Suprapubic skin (tissue), 4 donors: ENCODE measurements around the gene GARS1. TPM values are rescaled to one million over a fixed set of nuclear protein-coding genes. Genes with fewer than 3 reads are reported as not detected.
"Not testable (repeated sequence)": the region's sequence is repeated elsewhere in the genome, so short reads cannot be mapped to it uniquely, and the experiment has no call there.

Experiments
- DNase-seq, 2 donors: peaks; one replicate each; pipeline ENCODE4 v3.0.0-alpha.2; 2019; ENCODE audit warnings: low spot score in 2 of 2
- H3K27ac ChIP-seq: fragments of 200-600 bp; sonication (generic); one replicate; pipeline ENCODE4 v1.5.1; 2019
- H3K27me3 ChIP-seq: fragments of 200-600 bp; sonication (generic); one replicate; pipeline ENCODE4 v1.5.1; 2019
- H3K36me3 ChIP-seq: fragments of 200-600 bp; sonication (generic); one replicate; pipeline ENCODE4 v1.5.1; 2019
- H3K4me1 ChIP-seq: fragments of 200-600 bp; sonication (generic); one replicate; pipeline ENCODE4 v1.5.1; 2019
- H3K4me3 ChIP-seq: fragments of 200-600 bp; sonication (generic); one replicate; pipeline ENCODE4 v1.5.1; 2019; ENCODE audit warnings: mild to moderate bottlenecking
- H3K9me3 ChIP-seq: fragments of 200-600 bp; sonication (generic); one replicate; pipeline ENCODE4 v1.5.1; 2019
- EP300 ChIP-seq: sonication (generic); formaldehyde crosslinking; IDR thresholded peaks from one replicate; pipeline ENCODE4 v1.6.1; 2017; ENCODE audit warnings: antibody characterized with exemption
- POLR2A ChIP-seq, 2 donors: fragments of 450-650 bp; IDR thresholded peaks; one replicate each; pipeline ENCODE4 v1.6.1; 2017; ENCODE audit warnings: antibody characterized with exemption in 2 of 2, mild to moderate bottlenecking in 2 of 2, moderate library complexity in 2 of 2
- POLR2AphosphoS5 ChIP-seq, 3 donors: sonication (generic); formaldehyde crosslinking; IDR thresholded peaks; one replicate each; pipeline ENCODE4 v1.6.1; 2017; ENCODE audit warnings: antibody characterized with exemption in 3 of 3
- WGBS: methylation state at CpG from one replicate; pipeline ENCODE4 v1.1.5; 2018; 5-methylcytosine and 5-hydroxymethylcytosine counted together
- total RNA-seq, 4 donors: library from RNA; depleted of rRNA; stranded (reverse); fragments of >200 nt; gene quantifications; one replicate each; pipeline ENCODE4 v1.1.0, GENCODE V29; 2016
- TF ChIP-seq, protein P1 (sequence below), 2 donors: fragments of 200-600 bp in 1 of 2; fragments of 450-650 bp in 1 of 2; sonication (generic) in 1 of 2; IDR thresholded peaks; one replicate each; pipeline ENCODE4 v1.5.1; 2016 to 2019; ENCODE audit warnings: antibody characterized with exemption in 2 of 2, mild to moderate bottlenecking in 1 of 2, moderate library complexity in 1 of 2

The GARS1 gene
- total RNA-seq, 4 donors from 2014 or later, result 72.5 to 116 (median 97.6) TPM

- H3K4me1 ChIP-seq, result no peaks in the 10 kb centered on the region
- over 99% methylated on average over 2 of the region's 2 CpGs for WGBS
- no peak overlapping the region for H3K27ac ChIP-seq
- no peak for DNase-seq
- no peak overlapping the region for H3K4me3 ChIP-seq
- no peaks in the 10 kb centered on the region for H3K9me3 ChIP-seq
- peaks cover 44% of the 10 kb centered on the region for H3K36me3 ChIP-seq
- H3K27me3 ChIP-seq, result no peaks in the 10 kb centered on the region
- TF ChIP-seq, protein P1, sequence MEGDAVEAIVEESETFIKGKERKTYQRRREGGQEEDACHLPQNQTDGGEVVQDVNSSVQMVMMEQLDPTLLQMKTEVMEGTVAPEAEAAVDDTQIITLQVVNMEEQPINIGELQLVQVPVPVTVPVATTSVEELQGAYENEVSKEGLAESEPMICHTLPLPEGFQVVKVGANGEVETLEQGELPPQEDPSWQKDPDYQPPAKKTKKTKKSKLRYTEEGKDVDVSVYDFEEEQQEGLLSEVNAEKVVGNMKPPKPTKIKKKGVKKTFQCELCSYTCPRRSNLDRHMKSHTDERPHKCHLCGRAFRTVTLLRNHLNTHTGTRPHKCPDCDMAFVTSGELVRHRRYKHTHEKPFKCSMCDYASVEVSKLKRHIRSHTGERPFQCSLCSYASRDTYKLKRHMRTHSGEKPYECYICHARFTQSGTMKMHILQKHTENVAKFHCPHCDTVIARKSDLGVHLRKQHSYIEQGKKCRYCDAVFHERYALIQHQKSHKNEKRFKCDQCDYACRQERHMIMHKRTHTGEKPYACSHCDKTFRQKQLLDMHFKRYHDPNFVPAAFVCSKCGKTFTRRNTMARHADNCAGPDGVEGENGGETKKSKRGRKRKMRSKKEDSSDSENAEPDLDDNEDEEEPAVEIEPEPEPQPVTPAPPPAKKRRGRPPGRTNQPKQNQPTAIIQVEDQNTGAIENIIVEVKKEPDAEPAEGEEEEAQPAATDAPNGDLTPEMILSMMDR (IDR thresholded peaks at IDR 0.05), result no peak
- no peak for TF ChIP-seq POLR2AphosphoS5 (IDR thresholded peaks at IDR 0.05)
- no peak for TF ChIP-seq EP300
- no peak for TF ChIP-seq POLR2A (IDR thresholded peaks at IDR 0.05)
Measured at GRCh38 chr7:30575910-30576309, 18.8 kb upstream of the GARS1 start.

GRCh38 chr7:30583181-30583580, 11.5 kb upstream of the GARS1 start:
- DNase-seq, result no peak
- Histone ChIP-seq H3K27me3 (no peaks in the 10 kb centered on the region), H3K4me3 (no peak overlapping the region), H3K9me3 (no peaks in the 10 kb centered on the region), H3K27ac (no peak overlapping the region), H3K4me1 (no peaks in the 10 kb centered on the region), H3K36me3 (peaks cover 61% of the 10 kb centered on the region)
- TF ChIP-seq POLR2A (IDR thresholded peaks at IDR 0.05), result no peak
- no peak for TF ChIP-seq EP300
- TF ChIP-seq POLR2AphosphoS5 (IDR thresholded peaks at IDR 0.05), result no peak
- TF ChIP-seq, protein P1 (IDR thresholded peaks at IDR 0.05), result no peak
- 96% methylated on average over 2 of the region's 2 CpGs for WGBS

GRCh38 chr7:30584415-30584814, 10.3 kb upstream of the GARS1 start:
- no peaks in the 10 kb centered on the region for H3K9me3 ChIP-seq
- peaks cover 48% of the 10 kb centered on the region for H3K36me3 ChIP-seq
- no peaks in the 10 kb centered on the region for H3K27me3 ChIP-seq
- 65% methylated on average over 2 of the region's 2 CpGs for WGBS
- no peak overlapping the region for H3K27ac ChIP-seq
- TF ChIP-seq POLR2A (IDR thresholded peaks at IDR 0.05), result no peak
- TF ChIP-seq POLR2AphosphoS5 (IDR thresholded peaks at IDR 0.05), result no peak
- TF ChIP-seq, protein P1 (IDR thresholded peaks at IDR 0.05), result no peak
- no peak for TF ChIP-seq EP300
- no peak for DNase-seq
- H3K4me3 ChIP-seq, result no peak overlapping the region
- H3K4me1 ChIP-seq, result no peaks in the 10 kb centered on the region

DNA sequence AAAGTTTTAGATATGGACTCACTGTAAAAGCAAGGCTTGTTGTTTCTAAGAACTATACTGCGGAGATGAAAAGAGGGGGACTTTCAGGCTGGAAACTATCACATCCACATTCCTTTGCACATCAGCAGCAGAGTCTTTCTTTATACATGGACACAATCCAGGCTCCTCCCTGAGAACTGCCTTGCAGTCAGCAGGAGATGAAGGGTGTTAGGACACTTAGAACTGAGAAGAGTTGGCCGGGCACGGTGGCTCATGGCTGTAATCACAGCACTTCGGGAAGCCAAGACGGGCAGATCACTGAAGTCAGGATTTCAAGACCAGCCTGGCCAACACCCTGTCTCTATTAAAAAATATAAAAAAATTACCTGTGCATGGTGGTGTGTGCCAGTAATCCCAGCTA, 9.7 kb upstream of the GARS1 start:
- H3K36me3 ChIP-seq, result peaks cover 48% of the 10 kb centered on the region
- WGBS, result 87% methylated on average over 5 of the region's 5 CpGs
- no peaks in the 10 kb centered on the region for H3K27me3 ChIP-seq
- no peak overlapping the region for H3K4me3 ChIP-seq
- H3K27ac ChIP-seq, result no peak overlapping the region
- no peaks in the 10 kb centered on the region for H3K9me3 ChIP-seq
- H3K4me1 ChIP-seq, result no peaks in the 10 kb centered on the region
- TF ChIP-seq POLR2A (IDR thresholded peaks at IDR 0.05), result no peak
- no peak for TF ChIP-seq POLR2AphosphoS5 (IDR thresholded peaks at IDR 0.05)
- TF ChIP-seq, protein P1 (IDR thresholded peaks at IDR 0.05), result no peak
- no peak for TF ChIP-seq EP300
- DNase-seq, result no peak

DNA sequence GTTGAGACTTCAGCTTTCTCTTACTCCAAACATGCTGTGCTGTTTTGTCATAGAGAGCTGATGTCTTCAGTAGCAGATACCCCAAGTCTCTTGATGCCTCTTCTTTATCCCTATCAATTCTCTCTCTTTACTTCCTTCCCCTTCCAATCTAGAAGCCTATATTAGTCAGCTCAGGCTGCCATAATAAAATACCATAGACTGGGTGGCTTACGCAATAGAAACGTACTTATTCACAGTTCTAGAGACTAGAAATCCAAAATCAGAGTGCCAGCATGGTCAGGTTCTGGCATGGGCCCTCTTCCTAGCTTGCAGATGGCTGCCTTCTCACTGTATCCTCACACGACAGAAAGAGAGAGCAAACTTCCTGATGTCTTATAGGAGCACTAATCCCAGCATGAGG, 9.0 kb upstream of the GARS1 start:
- 83% methylated on average over 3 of the region's 3 CpGs for WGBS
- peaks cover 42% of the 10 kb centered on the region for H3K36me3 ChIP-seq
- H3K27me3 ChIP-seq, result no peaks in the 10 kb centered on the region
- H3K4me3 ChIP-seq, result no peak overlapping the region
- TF ChIP-seq POLR2A (IDR thresholded peaks at IDR 0.05) (no peak), POLR2AphosphoS5 (IDR thresholded peaks at IDR 0.05) (no peak), EP300 (no peak)
- TF ChIP-seq, protein P1 (IDR thresholded peaks at IDR 0.05), result no peak
- no peaks in the 10 kb centered on the region for H3K4me1 ChIP-seq
- no peak for DNase-seq
- H3K9me3 ChIP-seq, result no peaks in the 10 kb centered on the region
- H3K27ac ChIP-seq, result no peak overlapping the region

GRCh38 chr7:30587547-30587946, 7.1 kb upstream of the GARS1 start:
- 94% methylated on average over 4 of the region's 4 CpGs for WGBS
- not testable (repeated sequence) for H3K4me1 ChIP-seq, H3K9me3 ChIP-seq, DNase-seq, H3K27me3 ChIP-seq, H3K27ac ChIP-seq, H3K4me3 ChIP-seq
- H3K36me3 ChIP-seq, result peaks cover 28% of the 10 kb centered on the region
